DMS 273 (cell line): ENCODE results near the gene SIGLEC11.
"Not testable (repeated sequence)": the region's sequence is repeated elsewhere in the genome, so short reads cannot be mapped to it uniquely, and the experiment has no call there.

Experiments
- DNase-seq: peaks from one replicate; lab custom pipeline; 2025; ENCODE audit not compliant: unreplicated experiment; lab: John Stamatoyannopoulos, UW

The SIGLEC11 gene

GRCh38 chr19:49981603-49982593, 20.9 kb upstream of the SIGLEC11 start:
- no peak for DNase-seq

- DNase-seq, result no peak
Observed at GRCh38 chr19:49978324-49978723, 17.4 kb upstream of the SIGLEC11 start.

GRCh38 chr19:49977881-49978280, 16.9 kb upstream of the SIGLEC11 start:
- DNase-seq, result no peak

GRCh38 chr19:49977076-49977475, 16.1 kb upstream of the SIGLEC11 start:
- no peak for DNase-seq

GRCh38 chr19:49976496-49976895, 15.5 kb upstream of the SIGLEC11 start:
- DNase-seq, result no peak

GRCh38 chr19:49975051-49975450, 14.1 kb upstream of the SIGLEC11 start:
- DNase-seq, result no peak

GRCh38 chr19:49973987-49974386, 13.0 kb upstream of the SIGLEC11 start:
- no peak for DNase-seq

GRCh38 chr19:49972841-49973240, 11.9 kb upstream of the SIGLEC11 start:
- DNase-seq, result no peak

GRCh38 chr19:49971991-49972411, 11.0 kb upstream of the SIGLEC11 start:
- DNase-seq, result no peak

- DNase-seq, result not testable (repeated sequence)
Observed at GRCh38 chr19:49969355-49969754, 8.4 kb upstream of the SIGLEC11 start.

GRCh38 chr19:49968279-49968922, 7.4 kb upstream of the SIGLEC11 start:
- no peak for DNase-seq

- not testable (repeated sequence) for DNase-seq
Observed at GRCh38 chr19:49959892-49960291, 1.1 kb downstream of the SIGLEC11 start.

GRCh38 chr19:49958596-49958995, 2.4 kb downstream of the SIGLEC11 start:
- DNase-seq, result not testable (repeated sequence)

GRCh38 chr19:49958144-49958543, 2.8 kb downstream of the SIGLEC11 start:
- DNase-seq, result not testable (repeated sequence)

GRCh38 chr19:49957262-49957915, 3.6 kb downstream of the SIGLEC11 start:
- DNase-seq, result no peak

- DNase-seq, result no peak
Observed at GRCh38 chr19:49956115-49956495, 4.9 kb downstream of the SIGLEC11 start.

- DNase-seq, result no peak
Observed at GRCh38 chr19:49954933-49955332, 6.0 kb downstream of the SIGLEC11 start.

GRCh38 chr19:49954092-49954829, 6.7 kb downstream of the SIGLEC11 start:
- peak; percentile 66 for DNase-seq

GRCh38 chr19:49953416-49953815, 7.6 kb downstream of the SIGLEC11 start:
- no peak for DNase-seq

GRCh38 chr19:49952906-49953305, 8.1 kb downstream of the SIGLEC11 start:
- no peak for DNase-seq

- no peak for DNase-seq
Observed at GRCh38 chr19:49952479-49952836, 8.5 kb downstream of the SIGLEC11 start.
